ENCODE data around the gene AQP12A. TPM values are rescaled to one million over a fixed set of nuclear protein-coding genes. Genes with fewer than 3 reads are reported as not detected.

AQP12A gene
- total and polyA plus RNA-seq, 2 experiments from 2014 or later: not detected

- H2AFZ ChIP-seq: no peak overlapping the region
- TF ChIP-seq EZH2 (IDR thresholded peaks at IDR 0.05; ENCODE audit: low read depth, unreplicated experiment): no peak
- no peak for TF ChIP-seq REST (IDR thresholded peaks at IDR 0.05; ENCODE audit: unreplicated experiment)
- no peak for TF ChIP-seq NANOG (IDR thresholded peaks at IDR 0.05; ENCODE audit: borderline replicate concordance)
- TF ChIP-seq STAT1 (IDR thresholded peaks at IDR 0.05; ENCODE audit: unreplicated experiment): no peak
- no peak for TF ChIP-seq ZNF331 (CRISPR knock-in tag; IDR thresholded peaks at IDR 0.05; ENCODE audit: low read depth)
- no peak for TF ChIP-seq JUNB (IDR thresholded peaks at IDR 0.05; ENCODE audit: unreplicated experiment)
- no peak for TF ChIP-seq ZNF114 (CRISPR knock-in tag; IDR thresholded peaks at IDR 0.05)
- TF ChIP-seq POLR2AphosphoS5 (IDR thresholded peaks at IDR 0.05; ENCODE audit: low read depth): no peak
- no peak for TF ChIP-seq CREB1 (CRISPR knock-in tag; IDR thresholded peaks at IDR 0.05; ENCODE audit: low read depth)
- no peak for TF ChIP-seq ETS1 (IDR thresholded peaks at IDR 0.05)
- TF ChIP-seq ZNF462 (CRISPR knock-in tag; IDR thresholded peaks at IDR 0.05): no peak
- TF ChIP-seq CTCF (conservative IDR thresholded peaks at IDR 0.05; ENCODE audit: low read depth in 2 of 2): no peak
- no peak for TF ChIP-seq EZH2phosphoT487 (IDR thresholded peaks at IDR 0.05; ENCODE audit: unreplicated experiment)
- no peak overlapping the region for H3K27ac ChIP-seq (ENCODE audit: low read depth)
- Mint-ChIP-seq H3K4me1 (no peaks in the 10 kb centered on the region), H3K36me3 (ENCODE audit: low read depth) (peaks cover 87% of the 10 kb centered on the region), H3K27me3 (ENCODE audit: insufficient read depth, low read depth, poor library complexity) (peaks cover 40% of the 10 kb centered on the region), H3K4me3 (no peak overlapping the region), H3K9me3 (no peaks in the 10 kb centered on the region; the same call in 2 of the 3 replicates), H3K27ac (no peak overlapping the region)
- H3K36me3 ChIP-seq (ENCODE audit: insufficient read depth): peaks cover 12% of the 10 kb centered on the region; the same call in 1 of the 2 replicates
- H4K20me1 ChIP-seq (replicated peaks; ENCODE audit: insufficient read depth): no peaks in the 10 kb centered on the region; the same call in 1 of the 2 replicates
- H3K4me3 ChIP-seq: no peak overlapping the region
- no peaks in the 10 kb centered on the region for H3K9me2 ChIP-seq (ENCODE audit: insufficient read depth)
- H3K27me3 ChIP-seq (ENCODE audit: insufficient read depth): no peaks in the 10 kb centered on the region
- no peak overlapping the region for H3K4me2 ChIP-seq
- no peak for ATAC-seq
- H3K4me1 ChIP-seq (ENCODE audit: insufficient read depth): no peaks in the 10 kb centered on the region
- no peaks in the 10 kb centered on the region for H3F3A ChIP-seq (replicated peaks; ENCODE audit: low read depth)
- no peaks in the 10 kb centered on the region for H3K79me2 ChIP-seq (replicated peaks; ENCODE audit: insufficient read depth)
- DNase-seq (ENCODE audit: low spot score): no peak
These were observed 55.0 kb downstream of the AQP12A start for GRCh38 chr2:240746671-240747070.
